Stimulated activated CD8-positive, alpha-beta memory T cell treated with anti-CD3 and anti-CD28 coated beads, Interleukin-12 subunit alpha, Interleukin-12 subunit beta, amount 100 ng/mL, for 4 hours (primary cell): ENCODE measurements around the gene NGEF.

Experiments used
- DNase-seq: peaks from one replicate; pipeline ENCODE4 v3.0.0-alpha.2; 2020; ENCODE audit warnings: low read depth

Gene NGEF

DNA sequence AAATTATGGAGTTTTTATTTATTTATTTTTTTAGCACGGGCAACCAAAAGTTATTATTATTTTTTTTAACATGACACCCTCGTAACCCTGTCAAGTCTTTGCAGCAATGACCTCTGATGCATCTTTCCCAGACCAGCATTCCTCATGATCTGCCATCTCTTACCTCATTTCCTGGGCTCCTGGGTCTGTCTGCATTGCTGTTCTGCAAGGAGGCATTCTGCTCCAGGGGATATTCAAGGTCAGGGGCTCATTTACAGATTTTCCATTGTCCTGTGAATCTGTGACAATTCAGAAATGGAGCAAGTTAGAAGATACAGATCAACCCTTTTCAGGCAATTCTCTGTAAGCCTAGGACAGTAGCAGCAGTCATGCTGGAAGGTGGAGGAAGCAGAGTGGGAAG is 43.0 kb downstream of the NGEF start:
- no peak for DNase-seq

DNA sequence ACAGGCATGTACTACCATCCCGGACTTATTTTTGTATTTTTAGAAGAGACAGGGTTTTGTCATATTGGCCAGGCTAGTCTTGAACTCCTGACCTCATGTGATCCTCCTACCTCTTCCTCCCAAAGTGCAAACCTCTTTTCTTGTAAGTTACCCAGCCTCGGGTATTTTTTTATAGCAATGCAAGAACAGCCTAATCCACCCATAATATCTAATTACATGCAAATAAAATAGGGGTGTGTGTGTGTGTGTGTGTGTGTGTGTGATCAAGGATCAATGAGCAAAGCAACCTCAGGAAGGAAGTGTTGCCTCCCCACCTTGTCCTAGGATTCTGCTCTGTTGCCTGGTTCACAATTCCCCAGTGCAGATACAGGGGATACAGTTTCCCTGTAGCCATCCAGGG is 45.6 kb downstream of the NGEF start:
- DNase-seq: no peak

DNA sequence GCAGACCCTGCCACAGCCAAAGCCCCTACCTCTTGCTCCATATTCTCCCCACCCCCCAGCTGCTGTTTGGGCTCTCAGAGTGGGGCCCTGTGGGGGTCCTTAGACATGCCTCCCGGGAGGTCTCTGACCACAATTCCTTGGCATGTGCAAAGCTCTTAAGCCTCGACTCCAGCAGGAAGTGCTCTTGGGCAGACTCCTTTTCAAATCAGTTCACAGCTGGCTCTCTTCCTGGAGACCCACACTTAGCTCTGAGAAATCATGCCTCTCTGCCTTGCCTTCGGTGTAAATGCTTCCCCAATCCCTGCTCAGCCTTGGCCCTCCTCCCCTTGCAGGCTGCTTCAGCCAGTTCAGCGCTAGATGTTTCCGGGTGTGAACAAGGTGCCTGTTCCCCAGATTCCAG is 46.9 kb downstream of the NGEF start:
- no peak for DNase-seq

DNA sequence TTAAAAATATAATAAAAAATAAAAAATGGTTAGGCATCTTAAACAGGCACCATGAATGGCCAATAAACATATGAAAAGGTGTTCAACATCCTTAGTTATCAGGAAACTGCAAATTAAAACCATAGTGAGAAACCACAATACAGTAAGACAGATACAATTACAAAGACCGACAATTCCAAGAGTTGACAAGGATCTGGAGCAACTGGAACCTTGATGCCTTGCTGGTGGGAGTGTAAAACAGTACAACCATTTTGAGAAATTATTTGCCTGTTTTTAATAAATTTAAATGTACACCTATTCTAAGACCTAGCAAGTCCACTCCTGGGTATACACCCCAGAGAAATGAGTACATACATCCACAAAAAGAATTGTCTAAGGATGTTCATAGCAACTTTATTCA is 49.1 kb downstream of the NGEF start:
- DNase-seq: no peak

DNA sequence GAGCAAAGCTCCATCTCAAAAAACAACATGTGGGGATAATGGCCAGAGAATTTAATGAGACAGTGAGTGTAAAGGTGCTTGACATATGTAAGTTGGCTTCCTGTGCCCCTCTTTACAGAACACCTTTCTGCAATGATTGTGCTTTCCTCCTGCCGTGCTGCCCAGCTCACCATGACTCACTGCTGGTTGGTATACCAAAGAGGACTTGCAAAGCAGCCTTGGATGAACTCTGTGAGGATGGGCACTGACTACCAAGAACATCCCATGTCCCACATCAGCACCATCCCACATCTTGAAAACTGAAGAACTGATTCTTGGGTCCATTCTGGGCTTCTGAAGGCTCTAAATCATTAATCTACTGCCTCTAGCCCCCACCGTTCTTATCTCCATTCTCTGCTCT is 52.2 kb downstream of the NGEF start:
- no peak for DNase-seq

DNA sequence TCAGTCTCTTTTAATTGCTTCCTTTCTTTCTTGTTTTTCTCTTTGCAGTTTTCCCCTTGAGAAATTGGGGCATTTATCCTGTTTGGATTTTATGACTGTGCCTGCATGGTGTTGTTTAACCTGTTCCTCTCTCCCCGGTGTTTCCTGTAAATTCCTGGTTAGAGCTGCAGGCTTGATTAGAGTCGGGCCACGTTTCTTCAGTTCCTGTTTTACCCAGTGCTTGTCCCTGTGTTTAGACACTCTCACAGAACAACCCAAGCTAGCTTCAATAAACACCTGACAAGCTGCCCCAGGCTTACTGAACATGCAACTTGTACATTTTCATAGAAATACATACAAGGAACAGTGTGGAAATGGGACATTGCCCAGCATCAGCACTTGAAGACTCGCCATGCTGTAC is 53.9 kb downstream of the NGEF start:
- no peak for DNase-seq

DNA sequence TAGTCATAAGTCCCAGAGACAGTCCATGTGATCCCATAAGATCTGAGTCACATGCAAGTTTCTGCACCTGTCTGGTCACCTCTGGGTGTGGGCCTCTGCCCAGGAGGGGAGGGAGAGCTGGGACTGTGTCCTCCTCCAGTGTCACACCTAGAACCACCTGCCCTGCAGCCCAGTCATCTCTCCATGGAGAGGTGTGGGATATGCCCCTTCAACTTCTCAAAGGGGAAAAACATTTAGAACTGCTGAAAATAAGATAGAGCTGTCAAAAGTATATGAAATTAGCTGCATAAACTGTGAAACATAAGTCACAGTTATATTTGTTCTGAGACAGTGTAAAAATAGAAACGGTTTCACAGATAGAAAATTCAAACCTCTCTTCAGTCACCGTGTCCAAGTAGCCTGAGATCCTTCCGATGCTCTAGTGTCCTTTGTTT is 55.4 kb downstream of the NGEF start:
- DNase-seq: no peak

DNA sequence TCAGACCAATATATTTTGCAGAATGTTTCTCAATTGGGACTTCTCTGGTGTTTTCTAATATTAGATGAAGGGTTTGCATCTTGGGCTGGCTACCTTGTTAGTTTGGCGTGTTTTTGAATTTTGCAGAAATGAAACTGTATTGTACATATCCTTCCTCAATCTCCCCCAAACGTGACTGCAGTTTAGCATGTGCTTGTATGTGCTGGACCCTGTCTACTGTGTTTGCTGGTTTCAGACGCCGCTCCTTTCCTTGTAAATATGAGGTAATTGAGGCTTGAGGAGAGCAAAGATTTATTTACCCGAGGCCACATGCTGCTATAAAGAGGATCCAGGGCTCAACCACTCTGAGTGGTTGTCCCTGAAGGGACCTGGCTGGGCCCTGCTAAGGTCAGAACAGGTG is 57.2 kb downstream of the NGEF start:
- DNase-seq: no peak

DNA sequence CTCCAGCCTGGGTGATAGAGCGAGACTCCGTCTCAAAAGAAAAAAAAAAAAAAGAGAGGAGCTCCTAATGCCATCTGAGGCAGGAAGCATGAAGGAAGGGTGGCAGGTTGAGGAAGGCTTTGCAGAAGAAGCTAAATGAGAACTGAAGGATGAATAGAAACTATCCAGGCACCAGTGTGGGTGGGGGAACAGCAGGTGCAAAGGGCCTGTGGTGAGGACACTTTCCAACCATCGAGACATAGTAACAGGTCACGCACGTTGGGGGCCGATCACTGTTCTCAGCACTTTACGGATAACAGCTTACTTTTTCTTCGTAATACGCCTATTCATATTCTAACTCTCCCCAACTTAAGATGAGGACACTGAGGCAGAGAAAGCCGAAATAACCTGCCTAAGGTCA is 58.4 kb downstream of the NGEF start:
- no peak for DNase-seq

DNA sequence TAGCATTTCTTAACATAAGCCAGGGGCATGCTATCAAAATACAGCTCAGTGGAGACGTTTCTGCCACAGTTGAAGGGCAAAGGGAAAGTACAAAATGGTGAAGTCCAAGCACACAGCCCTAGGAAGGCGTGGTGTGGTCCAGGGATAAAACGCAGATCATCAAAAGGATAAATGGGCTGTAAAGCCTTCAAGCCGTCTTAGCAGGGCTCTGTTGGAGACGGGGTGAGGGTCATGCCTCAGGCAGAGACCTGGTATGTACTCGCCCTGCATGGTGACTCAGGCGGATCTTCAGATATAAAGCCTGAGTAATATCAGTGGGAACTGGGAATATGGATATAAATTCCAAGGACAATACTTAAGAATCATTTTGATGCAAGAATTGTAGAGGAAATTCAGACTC is 61.2 kb downstream of the NGEF start:
- no peak for DNase-seq

DNA sequence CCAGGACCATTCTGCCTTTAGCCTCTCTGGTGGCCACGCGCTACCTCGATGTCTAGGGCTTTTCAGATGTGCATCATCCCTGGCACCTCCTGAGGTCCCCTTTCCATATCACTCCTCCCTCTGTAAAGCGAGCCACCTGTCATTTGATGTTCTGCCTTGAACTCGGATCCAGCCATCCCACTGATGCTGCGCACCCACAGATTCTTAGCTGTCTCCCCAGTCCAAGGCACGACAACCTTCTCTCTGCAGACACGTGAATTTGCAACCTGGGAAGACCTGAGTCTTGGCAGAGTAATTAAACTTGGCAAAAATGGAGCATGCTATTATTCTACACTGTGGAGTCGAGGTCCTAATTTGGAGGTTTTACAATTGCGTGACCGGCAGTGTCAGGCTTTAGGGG is 61.9 kb downstream of the NGEF start:
- no peak for DNase-seq

DNA sequence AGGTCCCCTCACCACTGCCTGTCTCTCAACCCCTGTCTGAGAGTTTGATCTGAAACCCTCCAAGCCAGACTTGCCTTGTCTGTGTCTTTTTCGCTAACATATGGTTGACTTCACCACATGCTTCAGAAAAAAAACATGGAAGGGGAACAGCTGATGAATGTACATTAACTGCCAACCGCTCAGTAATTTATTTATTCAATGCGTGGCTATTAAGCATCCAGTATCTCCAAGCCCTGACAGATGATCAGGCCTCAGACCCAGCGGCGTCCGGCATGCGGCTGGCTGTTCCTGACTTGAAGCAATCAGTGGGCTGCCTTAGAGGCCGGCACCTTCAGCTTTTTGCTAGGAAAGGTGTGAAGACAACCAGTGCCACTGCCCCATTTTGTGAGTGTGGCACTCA is 62.3 kb downstream of the NGEF start:
- DNase-seq: no peak

DNA sequence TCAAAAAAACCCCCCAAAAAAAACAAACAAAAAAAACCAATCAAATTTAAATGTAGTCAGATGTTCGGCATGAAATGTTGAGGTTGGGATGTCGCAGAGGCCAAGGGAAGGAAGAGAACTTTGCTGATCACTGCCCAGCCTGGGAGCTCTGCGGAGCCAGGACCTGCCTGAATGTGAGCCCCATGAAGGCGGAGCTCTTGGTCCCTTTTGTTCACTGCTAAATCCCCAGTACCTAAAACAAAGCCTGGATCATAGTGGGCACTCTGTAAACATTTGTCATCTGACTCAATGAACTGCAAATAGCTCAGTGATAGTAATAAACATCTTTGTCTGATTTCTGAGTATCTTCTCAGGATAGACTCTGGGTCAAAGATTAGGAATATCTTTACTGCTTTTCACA is 64.0 kb downstream of the NGEF start:
- DNase-seq: no peak

DNA sequence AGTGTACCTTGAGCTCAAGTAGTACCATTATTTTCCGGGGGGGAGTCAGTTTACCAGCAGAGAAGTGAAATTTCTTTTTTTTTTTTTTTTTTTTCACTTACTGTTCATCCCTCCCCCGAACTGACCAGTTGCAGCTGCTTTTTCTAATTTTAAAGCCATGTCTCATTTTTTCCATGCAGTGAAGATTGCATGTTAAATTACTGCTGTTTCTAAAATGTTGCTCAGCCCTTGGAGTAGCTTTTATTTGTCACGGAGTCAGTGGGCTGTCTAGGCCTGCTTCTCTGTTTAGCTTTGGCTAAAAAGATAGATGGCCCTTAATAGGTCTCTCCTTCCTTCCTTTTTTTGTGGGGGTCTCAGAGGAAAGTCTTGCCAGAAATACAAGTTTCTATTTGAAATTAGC is 70.2 kb downstream of the NGEF start:
- DNase-seq: no peak

DNA sequence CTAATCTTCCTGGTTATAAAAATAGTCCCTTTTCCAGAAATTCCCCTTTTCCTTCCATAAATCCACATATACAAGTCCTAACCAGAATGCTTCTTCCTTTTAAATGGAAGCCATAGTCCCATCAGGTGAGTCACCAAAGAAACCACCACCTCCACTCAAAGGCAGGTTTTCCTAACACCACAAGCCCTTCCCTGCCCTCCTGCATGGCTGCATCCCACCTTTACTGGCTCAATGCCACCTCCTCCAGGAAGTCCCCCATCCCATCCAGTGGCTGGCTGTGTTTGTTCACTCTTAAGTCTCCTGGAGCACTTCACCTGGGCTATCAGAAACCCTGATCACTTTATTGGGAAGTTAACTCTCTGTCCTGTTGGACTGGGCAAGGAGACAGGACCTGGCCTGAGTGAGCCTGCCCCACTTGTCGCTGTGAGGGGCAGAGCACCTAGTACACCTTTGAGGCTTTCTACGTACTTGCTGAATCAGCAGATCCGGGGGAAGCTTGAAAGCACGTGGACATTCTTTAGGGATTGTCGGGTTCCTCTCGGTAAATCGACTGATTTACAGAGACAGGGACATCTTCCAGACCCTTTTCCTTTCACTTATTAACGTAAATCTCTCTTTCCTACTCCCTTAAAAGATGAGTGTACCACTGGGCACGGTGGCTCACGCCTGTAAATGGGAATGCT is 71.0 kb downstream of the NGEF start:
- no peak for DNase-seq

DNA sequence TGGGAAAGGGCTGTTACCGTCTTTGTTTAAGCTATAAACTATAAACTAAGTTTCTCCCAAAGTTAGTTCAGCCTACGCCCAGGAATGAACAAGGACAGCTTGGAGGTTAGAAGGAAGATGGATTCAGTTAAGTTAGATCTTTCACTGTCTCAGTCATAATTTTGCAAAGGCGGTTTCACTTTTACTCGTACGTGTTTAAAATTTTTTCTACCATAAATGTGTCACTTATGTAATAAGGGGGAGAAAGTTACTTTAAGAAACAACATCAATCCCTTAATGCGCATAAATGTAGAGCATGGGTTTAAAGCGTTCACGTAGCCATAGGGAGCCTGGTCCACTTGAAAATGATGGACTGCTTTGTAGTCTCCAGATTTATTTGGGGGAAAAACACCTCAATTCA is 71.7 kb downstream of the NGEF start:
- DNase-seq: no peak

DNA sequence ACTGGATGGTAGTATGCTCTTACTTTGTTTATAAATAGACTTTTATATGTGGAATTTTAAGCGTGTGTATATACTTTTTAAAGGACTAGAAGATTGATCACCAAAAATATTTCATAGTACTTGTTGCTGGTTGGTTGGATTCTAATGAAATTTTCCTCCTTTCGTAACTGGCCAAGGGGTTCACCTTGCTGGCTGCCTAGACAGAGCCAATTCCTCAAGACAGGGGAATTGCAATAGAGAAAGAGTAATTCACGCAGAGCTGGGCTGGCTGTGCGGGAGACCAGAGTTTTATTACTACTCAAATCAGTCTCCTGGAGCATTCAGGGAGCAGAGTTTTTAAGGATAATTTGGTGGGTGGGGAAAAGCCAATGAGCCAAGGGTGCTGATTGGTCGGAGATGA is 72.3 kb downstream of the NGEF start:
- no peak for DNase-seq

DNA sequence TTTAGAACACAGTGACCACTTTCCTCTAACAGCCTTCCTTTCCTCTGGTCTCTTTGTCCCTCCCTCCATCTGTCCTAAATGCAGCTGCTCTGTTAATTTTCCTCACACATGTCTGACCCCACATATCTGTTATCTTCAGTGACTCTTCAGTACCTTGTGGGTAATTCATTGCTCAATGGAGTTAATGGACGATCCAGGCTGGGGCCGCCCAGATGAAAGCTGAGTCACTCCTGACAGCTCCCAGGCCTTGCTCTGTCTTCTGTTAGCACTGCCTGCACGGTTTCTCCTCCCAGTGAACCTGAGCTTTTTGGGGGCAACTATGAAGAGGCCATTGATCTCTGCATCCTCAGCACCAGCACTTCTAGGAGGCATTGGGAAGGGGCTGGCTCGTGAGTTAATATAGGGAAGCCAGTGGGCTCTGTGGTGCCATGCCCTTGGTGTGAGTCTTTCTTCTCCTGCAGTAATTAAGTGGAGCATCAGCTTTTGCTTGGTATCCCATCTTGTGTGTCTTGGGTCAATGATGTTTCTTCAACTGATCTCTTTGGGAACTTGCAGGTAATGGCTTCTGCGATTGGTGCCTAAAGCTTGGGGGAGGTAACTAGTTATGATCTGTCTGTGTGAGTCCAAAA is 75.7 kb downstream of the NGEF start:
- DNase-seq: no peak

DNA sequence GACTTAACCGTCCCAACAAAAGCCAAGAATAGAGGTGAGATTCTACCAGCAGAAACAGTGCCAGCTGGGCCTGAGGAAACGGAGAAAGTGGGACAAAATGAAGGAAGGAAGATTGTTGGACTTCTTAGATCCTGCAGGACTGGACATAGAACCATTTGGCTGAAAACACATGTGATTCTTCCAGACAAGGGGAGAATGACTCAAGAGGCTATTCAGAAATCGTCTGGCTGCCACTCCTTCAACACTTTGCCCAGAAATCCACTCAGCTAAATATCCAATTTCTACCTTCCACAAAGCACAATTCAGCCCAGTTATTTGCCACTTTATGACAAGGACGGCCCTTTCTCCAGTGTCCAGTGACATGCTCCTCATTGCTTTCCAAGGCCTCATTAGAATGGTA is 81.4 kb downstream of the NGEF start:
- no peak for DNase-seq

DNA sequence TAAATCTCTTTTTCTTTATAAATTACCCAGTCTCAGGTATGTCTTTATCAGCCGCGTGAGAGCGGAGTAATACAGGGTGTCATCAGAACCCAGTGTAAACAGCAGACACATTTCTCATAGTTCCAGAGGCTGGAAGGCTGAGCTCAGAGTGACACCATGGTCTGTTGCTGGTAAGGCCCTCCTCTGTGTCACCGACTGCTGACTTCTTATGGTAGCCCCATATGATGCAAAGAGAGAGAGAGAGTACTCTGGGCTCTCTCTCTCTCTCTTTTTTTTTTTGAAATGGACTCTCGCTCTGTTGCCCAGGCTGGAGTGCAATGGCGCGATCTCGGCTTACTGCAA is 83.0 kb downstream of the NGEF start:
- DNase-seq: no peak

DNA sequence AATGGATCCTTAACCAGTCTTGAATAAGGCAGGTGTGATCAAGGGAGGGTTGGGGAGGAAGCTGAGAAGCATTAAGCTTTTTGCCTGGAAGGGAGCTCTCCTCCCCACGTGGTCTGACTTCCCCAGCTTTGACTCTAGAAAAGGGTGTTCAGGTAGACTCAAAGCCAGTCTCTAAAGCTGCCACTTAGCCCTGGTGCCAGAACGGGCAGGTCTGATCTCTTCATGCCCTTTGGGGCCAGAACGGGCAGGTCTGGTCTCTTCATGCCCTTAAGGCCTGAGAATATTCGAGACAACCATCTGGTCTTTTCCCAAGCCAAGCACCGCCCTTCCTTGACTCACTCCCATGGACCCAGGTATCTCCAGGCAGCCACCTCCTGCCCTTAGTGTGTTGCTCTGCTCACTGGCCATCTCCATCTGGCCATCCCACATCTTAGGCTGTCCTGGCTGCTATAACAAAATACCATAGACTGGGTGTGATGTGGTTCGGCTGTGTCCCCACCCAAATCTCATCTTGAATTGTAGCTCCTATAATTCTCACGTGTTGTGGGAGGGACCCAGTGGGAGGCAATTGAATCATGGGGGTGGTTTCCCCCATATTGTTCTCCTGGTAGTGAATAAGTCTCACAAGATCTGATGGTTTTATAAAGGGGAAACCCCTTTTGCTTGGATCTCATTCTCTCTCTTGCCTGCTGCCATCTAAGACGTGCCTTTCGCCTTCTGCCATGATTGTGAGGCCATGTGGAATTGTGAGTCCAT is 83.6 kb downstream of the NGEF start:
- no peak for DNase-seq

DNA sequence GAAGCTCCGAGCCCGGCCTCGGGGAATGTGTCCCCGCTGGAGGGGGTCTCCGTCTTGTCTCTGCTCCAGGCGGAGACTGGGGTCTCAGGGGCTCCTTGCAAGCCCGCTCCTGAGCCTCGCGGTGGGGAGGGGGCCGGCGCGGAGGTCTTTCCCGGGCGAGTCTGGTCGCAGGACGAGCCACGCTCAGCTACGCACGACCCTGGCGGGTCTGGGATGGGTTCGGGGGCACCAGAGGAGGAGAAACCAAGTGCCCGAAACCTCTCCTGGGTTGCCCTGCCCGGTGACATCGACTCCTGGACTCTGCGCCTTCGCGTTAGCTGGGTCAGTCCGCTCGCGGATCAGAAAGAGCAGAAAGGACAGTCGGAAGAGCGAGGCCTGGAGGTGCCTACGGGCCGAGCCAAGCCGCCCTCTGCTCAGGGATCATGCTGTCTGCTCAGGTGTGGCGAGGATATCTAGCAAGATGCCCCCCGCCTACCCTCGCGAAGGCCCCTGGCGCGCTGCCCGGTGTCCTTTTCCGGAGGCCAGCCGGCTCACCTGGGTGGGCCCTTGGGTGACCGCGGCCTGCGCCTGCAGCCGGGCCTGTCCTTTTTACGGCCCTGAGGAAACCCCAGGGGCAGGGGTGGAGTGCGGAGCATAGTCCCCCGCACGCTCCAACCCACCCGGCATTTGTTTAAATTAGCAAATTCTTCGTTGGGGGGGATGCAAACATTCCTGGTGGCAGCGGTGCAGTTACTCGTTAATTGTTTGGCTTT is 84.3 kb downstream of the NGEF start:
- no peak for DNase-seq
